ENCODE data around the gene SYCP3.

Gene SYCP3

GRCh38 chr12:101738920-101739665 lies at the start of gene SYCP3:
Gene SYCP3 (minus strand): TSS chr12:101739462. CDS start chr12:101737935, 1,527 bp downstream.
- H3K4me3 ChIP-seq (ENCODE audit: low read length), result no peak within 1 kb of the TSS
- TF ChIP-seq ZNF274 (IDR thresholded peaks at IDR 0.05; ENCODE audit: low read depth, low read length), result no peak

DNA sequence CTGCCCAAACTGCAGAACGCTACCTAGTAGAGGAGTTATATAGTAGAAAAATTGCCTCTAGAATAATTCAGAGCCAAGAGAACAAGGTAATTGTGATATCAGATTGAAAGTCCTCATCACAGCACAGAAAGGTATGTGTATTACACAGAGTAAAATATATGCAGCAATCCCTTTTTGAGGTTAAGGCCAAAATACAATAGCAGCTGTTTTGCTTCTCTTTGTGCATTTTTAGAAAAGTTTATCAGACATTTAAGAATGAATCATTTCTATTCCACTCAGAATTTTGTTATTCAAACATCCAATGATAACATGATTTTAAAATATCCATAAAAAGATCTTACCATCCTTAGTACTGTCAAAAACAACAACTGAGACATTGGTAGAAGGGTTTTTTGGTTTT lies 46.4 kb upstream of the SYCP3 start:
- no peak for TF ChIP-seq ZNF274 (IDR thresholded peaks at IDR 0.05; ENCODE audit: low read depth, low read length)
- H3K4me3 ChIP-seq (ENCODE audit: low read length), result no peak overlapping the region

DNA sequence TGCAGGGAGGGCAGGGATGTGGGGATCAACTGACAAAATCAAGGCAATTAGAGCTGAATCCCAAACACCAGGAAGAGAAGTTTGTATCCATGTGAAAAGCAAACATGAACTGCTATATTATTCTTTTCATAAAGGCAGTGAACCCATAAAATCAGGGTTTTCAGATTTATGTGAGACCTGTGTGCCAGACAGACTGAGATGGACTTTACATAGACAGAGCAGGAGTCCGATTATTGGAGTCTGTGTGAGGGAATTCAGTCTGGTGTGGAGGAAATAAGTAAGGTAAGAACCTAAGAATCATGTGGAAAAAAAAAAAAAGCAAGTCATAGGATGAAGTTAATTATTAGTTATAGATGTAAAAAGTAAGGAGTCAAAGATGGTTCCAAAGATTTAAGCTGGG lies 45.1 kb upstream of the SYCP3 start:
- TF ChIP-seq ZNF274 (IDR thresholded peaks at IDR 0.05; ENCODE audit: low read depth, low read length), result no peak
- no peak overlapping the region for H3K4me3 ChIP-seq (ENCODE audit: low read length)

DNA sequence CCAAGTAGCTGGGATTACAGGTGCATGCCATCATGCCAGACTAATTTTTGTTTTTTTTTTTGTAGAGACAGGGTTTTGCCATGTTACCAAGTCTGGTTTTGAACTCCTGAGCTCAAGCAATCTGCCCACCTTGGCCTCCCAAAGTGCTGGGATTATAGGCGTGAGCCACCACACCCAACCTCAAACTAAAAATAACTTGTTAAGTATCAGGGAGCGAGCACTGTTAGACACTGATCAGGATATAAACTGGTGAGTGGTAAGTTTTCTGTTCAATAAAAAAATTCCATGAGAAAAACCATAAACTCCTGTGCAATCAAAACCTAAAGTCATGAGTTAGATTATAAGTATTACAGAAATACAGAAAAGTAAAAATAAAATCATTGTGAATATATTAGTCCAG lies 44.6 kb upstream of the SYCP3 start:
- TF ChIP-seq ZNF274 (IDR thresholded peaks at IDR 0.05; ENCODE audit: low read depth, low read length), result no peak
- H3K4me3 ChIP-seq (ENCODE audit: low read length), result no peak overlapping the region

GRCh38 chr12:101783150-101783549 lies 43.9 kb upstream of the SYCP3 start:
- no peak for TF ChIP-seq ZNF274 (IDR thresholded peaks at IDR 0.05; ENCODE audit: low read depth, low read length)
- no peak overlapping the region for H3K4me3 ChIP-seq (ENCODE audit: low read length)

DNA sequence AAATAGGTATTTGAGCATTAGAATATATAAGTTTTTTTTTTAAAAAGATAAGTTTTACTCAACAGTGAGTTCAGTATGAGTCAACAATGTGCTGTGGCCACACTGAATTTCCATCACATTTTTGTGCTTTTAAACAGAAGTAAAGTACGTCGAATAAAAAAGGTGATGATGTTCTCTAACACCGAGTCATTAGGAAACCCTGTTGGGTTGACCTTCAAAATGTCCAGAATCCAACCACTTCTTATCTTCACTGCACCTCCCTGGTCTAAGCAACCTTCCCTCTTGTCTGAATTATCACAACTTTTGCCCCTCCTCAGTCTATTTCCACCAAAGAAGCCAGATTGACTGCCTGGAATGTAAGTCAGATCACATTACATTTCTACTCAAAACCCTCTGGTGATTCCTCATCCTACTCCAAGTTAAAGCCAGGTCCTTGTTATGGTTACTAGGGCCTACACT lies 43.0 kb upstream of the SYCP3 start:
- no peak overlapping the region for H3K4me3 ChIP-seq (ENCODE audit: low read length)
- TF ChIP-seq ZNF274 (IDR thresholded peaks at IDR 0.05; ENCODE audit: low read depth, low read length), result no peak

- TF ChIP-seq ZNF274 (IDR thresholded peaks at IDR 0.05; ENCODE audit: low read depth, low read length), result no peak
- H3K4me3 ChIP-seq (ENCODE audit: low read length), result no peak overlapping the region
Measured at GRCh38 chr12:101781834-101782233, 42.6 kb upstream of the SYCP3 start.

DNA sequence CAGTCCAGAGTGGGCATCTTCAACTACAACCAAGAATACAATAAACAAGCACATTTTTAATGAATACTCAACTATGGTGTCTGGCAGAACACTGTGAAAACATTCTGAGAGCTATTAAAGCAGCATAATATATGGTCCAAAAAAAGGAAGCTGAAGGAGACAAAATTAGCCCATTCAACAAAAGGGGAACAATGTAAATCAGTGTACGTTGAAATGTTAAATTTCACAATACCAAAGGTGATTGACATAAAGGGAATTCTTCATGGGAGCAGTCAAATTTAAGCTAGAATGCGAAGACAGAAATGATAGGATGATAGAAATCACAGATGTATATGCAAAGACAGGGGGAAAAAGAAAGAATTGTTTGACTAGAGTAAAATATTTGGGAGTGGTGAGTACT lies 41.3 kb upstream of the SYCP3 start:
- no peak for TF ChIP-seq ZNF274 (IDR thresholded peaks at IDR 0.05; ENCODE audit: low read depth, low read length)
- no peak overlapping the region for H3K4me3 ChIP-seq (ENCODE audit: low read length)

DNA sequence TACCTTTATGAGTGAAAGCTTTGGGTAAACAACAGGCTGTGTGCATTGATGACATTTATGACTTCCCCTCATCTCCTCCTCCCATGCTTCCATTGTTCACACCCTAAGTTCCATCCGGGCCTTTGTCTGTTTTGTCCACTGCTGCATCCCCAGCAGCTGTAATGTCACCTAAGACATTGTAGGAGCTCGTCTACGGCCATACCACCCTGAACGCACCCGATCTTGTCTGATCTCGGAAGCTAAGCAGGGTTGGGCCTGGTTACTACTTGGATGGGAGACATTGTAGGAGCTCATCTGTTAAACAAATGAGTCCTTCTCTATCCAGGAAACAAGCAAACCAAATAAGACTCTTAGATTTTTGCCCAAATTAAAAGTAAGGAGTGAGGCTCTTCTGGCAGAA lies 40.4 kb upstream of the SYCP3 start:
- no peak overlapping the region for H3K4me3 ChIP-seq (ENCODE audit: low read length)
- TF ChIP-seq ZNF274 (IDR thresholded peaks at IDR 0.05; ENCODE audit: low read depth, low read length), result no peak

- no peak overlapping the region for H3K4me3 ChIP-seq (ENCODE audit: low read length)
- no peak for TF ChIP-seq ZNF274 (IDR thresholded peaks at IDR 0.05; ENCODE audit: low read depth, low read length)
Measured at GRCh38 chr12:101779200-101779599, 39.9 kb upstream of the SYCP3 start.

DNA sequence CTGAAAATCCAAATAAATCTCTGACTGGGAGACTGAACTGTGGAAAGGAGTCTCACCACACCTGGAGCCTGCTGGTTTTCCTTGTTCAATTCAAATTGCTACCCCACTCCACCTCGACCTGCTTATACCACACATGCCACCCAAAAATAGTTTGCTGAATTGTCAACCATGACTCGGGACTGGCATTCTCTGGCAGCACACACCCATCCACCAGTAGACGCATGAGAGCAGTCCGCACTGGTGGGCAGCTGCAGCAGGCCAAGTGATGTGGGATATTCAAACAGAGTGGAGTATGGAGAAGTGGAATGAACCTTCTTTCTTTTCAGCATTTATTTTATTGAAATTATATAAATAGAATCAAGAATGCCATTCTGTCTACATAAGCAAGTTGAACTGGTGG lies 38.7 kb upstream of the SYCP3 start:
- TF ChIP-seq ZNF274 (IDR thresholded peaks at IDR 0.05; ENCODE audit: low read depth, low read length), result no peak
- H3K4me3 ChIP-seq (ENCODE audit: low read length), result no peak overlapping the region

GRCh38 chr12:101777485-101777884 lies 38.2 kb upstream of the SYCP3 start:
- H3K4me3 ChIP-seq (ENCODE audit: low read length), result no peak overlapping the region
- TF ChIP-seq ZNF274 (IDR thresholded peaks at IDR 0.05; ENCODE audit: low read depth, low read length), result no peak

DNA sequence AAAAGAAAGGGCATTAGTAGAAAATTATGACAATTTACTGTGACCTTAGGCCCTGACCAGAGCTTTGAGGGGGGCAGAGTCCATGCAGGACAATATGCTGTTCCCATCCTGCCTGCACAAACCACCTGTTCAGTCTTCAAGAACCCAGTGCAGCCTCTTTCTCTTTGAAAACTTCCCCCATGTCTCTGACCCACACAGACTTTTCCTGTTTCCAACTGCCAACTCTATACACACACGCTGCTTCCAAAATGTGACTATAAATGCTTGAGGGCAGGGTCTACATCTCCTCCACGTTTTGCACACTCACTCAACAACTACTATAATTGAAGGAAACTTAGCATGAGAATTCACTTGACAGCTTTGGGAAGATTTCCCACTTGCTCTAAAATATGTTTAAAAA lies 36.6 kb upstream of the SYCP3 start:
- no peak overlapping the region for H3K4me3 ChIP-seq (ENCODE audit: low read length)
- no peak for TF ChIP-seq ZNF274 (IDR thresholded peaks at IDR 0.05; ENCODE audit: low read depth, low read length)

GRCh38 chr12:101773650-101774162 lies 34.4 kb upstream of the SYCP3 start:
- no peak overlapping the region for H3K4me3 ChIP-seq (ENCODE audit: low read length)
- TF ChIP-seq ZNF274 (IDR thresholded peaks at IDR 0.05; ENCODE audit: low read depth, low read length), result no peak

DNA sequence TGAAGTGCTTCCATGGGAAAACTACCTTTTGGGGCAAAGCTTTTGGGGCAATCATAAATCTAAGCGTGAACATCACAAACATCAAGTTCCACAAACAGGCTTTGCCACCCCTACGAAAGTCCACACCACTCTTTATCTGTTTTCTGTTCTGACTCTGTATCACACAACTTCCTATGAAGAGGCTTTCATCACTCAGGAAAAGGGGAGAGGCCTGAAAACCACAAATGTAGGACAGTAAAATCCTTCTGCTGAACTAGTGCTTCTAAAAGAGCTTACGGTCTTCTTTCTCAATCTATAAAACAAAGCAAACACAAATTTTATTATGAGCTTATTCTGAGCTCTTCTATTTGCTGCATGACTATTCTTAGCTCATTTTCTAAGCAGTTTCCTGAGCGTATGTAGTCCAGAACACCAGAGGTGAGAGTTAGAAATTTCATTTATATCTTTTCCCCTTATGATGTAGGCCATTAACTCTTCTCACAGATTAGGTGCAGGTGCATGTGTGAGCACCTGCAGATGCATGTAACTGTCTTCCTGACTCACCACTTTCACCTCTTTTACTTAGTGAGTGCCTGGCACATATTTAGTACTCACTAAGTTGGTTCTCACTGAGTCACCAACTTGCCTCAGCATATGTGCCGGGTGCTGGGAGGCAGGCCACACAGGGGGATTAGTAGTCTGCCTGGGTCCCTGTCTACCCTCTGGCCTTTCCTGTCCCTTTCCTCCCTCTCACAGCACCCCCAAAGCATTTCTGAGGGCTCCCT lies 32.9 kb upstream of the SYCP3 start:
- TF ChIP-seq ZNF274 (IDR thresholded peaks at IDR 0.05; ENCODE audit: low read depth, low read length), result no peak
- no peak overlapping the region for H3K4me3 ChIP-seq (ENCODE audit: low read length)

All from GM08714 (cell line).